Measurements from ENCODE around the gene RIN1. TPM values are rescaled to one million over a fixed set of nuclear protein-coding genes. Genes with fewer than 3 reads are reported as not detected.

RIN1 gene
- total RNA-seq, 2 donors from 2014 or later = 2.2 to 2.6 TPM

DNA sequence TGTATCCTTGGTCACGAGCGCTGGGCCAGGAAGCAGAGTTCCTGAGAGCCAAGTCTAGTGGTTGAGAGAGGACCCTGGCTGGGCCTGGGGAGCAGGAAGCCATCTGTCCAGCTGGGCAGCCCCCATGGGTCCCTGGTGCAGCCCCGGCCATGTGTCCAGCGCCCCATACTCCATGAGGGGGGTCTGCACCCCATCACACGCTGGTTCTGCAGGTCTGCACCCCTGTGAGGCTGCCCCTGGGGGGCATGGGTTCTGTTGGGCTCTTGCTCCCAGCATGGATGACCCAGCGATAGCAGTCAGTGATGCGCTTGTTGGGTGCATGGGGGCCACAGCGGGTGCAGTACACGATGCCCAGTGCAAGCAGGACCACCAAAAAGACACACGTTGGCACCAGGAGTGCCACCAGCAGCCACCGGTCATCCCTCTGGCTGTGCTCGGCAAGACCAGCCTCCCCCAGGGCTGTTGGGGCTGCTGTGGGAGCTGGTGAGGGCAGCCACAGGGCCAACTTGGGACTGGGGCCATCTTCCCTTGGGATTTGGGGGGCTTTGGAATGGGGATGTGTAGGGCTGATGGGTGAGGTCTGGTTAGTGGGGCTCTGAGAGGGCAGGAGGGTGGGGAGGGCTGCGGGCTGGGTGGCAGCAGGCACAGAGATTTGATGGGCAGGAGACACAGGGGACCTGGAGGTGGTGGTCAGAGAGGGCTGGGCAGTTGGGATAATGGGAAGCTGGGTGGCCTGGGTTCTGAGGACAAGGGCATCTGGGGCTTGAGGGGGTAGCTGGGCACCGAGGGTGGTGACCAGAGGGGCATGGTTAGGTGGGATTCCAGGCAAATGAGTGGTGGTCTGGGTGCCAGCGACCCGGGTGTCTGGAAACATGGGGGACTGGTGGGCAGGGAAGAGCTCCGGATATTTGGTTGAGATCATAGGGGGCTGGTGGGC lies 21.4 kb downstream of the RIN1 start:
- no peaks in the 10 kb centered on the region for H3K9me3 ChIP-seq (ENCODE audit: control insufficient read depth, low read length)
- DNase-seq = no peak
- no peak overlapping the region for H3K9ac ChIP-seq (ENCODE audit: extremely low read depth, low read length, poor library complexity, severe bottlenecking)
- H3K27me3 ChIP-seq (ENCODE audit: control insufficient read depth, insufficient read depth, low read length, poor library complexity, severe bottlenecking) = no peaks in the 10 kb centered on the region
- no peaks in the 10 kb centered on the region for H3K36me3 ChIP-seq (ENCODE audit: control insufficient read depth, insufficient read depth, low read length)
- no peak overlapping the region for H3K27ac ChIP-seq (ENCODE audit: low read depth, low read length)
- peaks cover 22% of the 10 kb centered on the region for H3K27me3 Mint-ChIP-seq (ENCODE audit: insufficient read depth)
- H3K27ac Mint-ChIP-seq = no peak overlapping the region
- no peaks in the 10 kb centered on the region for H3K36me3 Mint-ChIP-seq (ENCODE audit: low read depth)
- H3K9me3 Mint-ChIP-seq = peaks cover 13% of the 10 kb centered on the region
- H3K4me3 ChIP-seq (ENCODE audit: low read length) = no peak overlapping the region
- H3K4me3 Mint-ChIP-seq = no peak overlapping the region
- peaks cover 3% of the 10 kb centered on the region for H3K4me1 ChIP-seq (ENCODE audit: control insufficient read depth, insufficient read depth, low read length)
- WGBS, 2 experiments (ENCODE audit: insufficient coverage in 1 of 2, insufficient read length in 1 of 2) = 92 to 96% methylated on average over 13 to 17 of the region's 17 CpGs
- H3K4me1 Mint-ChIP-seq = peaks cover 9% of the 10 kb centered on the region
- TF ChIP-seq CTCF (conservative IDR thresholded peaks at IDR 0.05) = no peak

- Histone ChIP-seq H3K36me3 (ENCODE audit: control insufficient read depth, insufficient read depth, low read length) (no peaks in the 10 kb centered on the region), H3K27me3 (ENCODE audit: control insufficient read depth, insufficient read depth, low read length, poor library complexity, severe bottlenecking) (no peaks in the 10 kb centered on the region), H3K4me3 (ENCODE audit: low read length) (no peak overlapping the region), H3K27ac (ENCODE audit: low read depth, low read length) (no peak overlapping the region), H3K9me3 (ENCODE audit: control insufficient read depth, low read length) (no peaks in the 10 kb centered on the region), H3K4me1 (ENCODE audit: control insufficient read depth, insufficient read depth, low read length) (peaks cover 3% of the 10 kb centered on the region), H3K9ac (ENCODE audit: extremely low read depth, low read length, poor library complexity, severe bottlenecking) (no peak overlapping the region)
- WGBS, 2 experiments (ENCODE audit: insufficient coverage in 1 of 2, insufficient read length in 1 of 2) = 80% methylated on average over 1 of the region's 1 CpG; no CpG with 5 or more reads in 1 of the 2 experiments
- Mint-ChIP-seq H3K4me3 (peak overlapping the region; percentile 72), H3K4me1 (peaks cover 9% of the 10 kb centered on the region), H3K36me3 (ENCODE audit: low read depth) (no peaks in the 10 kb centered on the region), H3K27ac (no peak overlapping the region), H3K9me3 (peaks cover 6% of the 10 kb centered on the region), H3K27me3 (ENCODE audit: insufficient read depth) (peaks cover 24% of the 10 kb centered on the region)
- no peak for DNase-seq
- TF ChIP-seq CTCF (conservative IDR thresholded peaks at IDR 0.05) = no peak
These were observed 22.1 kb downstream of the RIN1 start for GRCh38 chr11:66314186-66314501.

DNA sequence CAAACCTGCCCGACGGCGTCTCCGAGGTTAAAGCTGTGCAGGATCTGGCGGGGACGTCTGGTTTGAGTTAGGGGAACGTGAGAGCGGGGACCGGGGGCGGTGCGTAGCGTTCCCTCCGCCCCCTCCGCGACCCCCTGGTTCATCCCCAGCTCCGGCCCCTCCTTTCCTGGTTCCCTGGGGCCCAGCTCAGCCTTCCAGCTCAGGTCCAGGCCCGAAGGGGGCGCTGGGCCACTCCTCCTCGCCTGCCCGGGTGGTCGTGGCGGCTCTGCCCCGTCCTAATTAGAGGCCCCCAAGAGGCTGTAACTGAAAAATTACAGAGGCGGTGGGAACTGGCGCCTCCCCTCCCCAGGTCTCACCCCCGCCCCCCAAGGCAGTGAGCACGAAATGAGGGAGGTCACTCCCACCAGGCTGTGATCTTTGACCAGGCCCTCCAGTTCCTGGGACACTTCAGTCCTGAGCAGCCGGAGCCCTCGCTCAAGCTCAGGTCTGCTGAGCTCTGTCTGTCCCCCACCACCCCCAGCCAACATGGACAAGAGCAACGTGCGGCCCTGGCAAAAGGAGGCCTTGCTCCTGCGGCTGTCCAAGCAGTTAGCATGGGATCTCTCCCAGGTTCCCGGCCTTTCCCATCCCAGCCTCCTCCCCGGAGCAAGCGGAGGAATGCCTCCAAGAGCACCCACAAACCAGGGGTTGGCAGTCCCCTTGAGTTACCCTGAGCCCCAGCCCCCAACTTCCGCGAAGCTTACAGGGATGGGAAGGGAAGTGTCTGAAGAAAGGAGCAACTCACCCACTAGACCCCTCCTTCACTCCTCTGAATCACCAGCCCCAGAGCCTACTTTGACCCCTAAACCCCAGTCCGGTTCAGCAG lies 22.7 kb downstream of the RIN1 start:
- Histone ChIP-seq H3K4me3 (ENCODE audit: low read length) (peak overlapping the region; percentile 75), H3K9me3 (ENCODE audit: control insufficient read depth, low read length) (no peaks in the 10 kb centered on the region), H3K9ac (ENCODE audit: extremely low read depth, low read length, poor library complexity, severe bottlenecking) (peak overlapping the region; percentile 15), H3K4me1 (ENCODE audit: control insufficient read depth, insufficient read depth, low read length) (peaks cover 3% of the 10 kb centered on the region), H3K36me3 (ENCODE audit: control insufficient read depth, insufficient read depth, low read length) (no peaks in the 10 kb centered on the region), H3K27me3 (ENCODE audit: control insufficient read depth, insufficient read depth, low read length, poor library complexity, severe bottlenecking) (no peaks in the 10 kb centered on the region), H3K27ac (ENCODE audit: low read depth, low read length) (peak overlapping the region; percentile 98)
- peak overlapping the region; percentile 95 for H3K27ac Mint-ChIP-seq
- peak overlapping the region; percentile 72 for H3K4me3 Mint-ChIP-seq
- TF ChIP-seq CTCF (conservative IDR thresholded peaks at IDR 0.05) = peak; percentile 65
- DNase-seq = peak; percentile 87
- WGBS, 2 experiments (ENCODE audit: insufficient coverage in 1 of 2, insufficient read length in 1 of 2) = 40 to 44% methylated on average over 2 to 38 of the region's 38 CpGs
- H3K4me1 Mint-ChIP-seq = peaks cover 9% of the 10 kb centered on the region
- H3K27me3 Mint-ChIP-seq (ENCODE audit: insufficient read depth) = peaks cover 21% of the 10 kb centered on the region
- H3K9me3 Mint-ChIP-seq = peaks cover under 1% of the 10 kb centered on the region
- H3K36me3 Mint-ChIP-seq (ENCODE audit: low read depth) = no peaks in the 10 kb centered on the region

Data from endodermal cell (in vitro differentiated cells).